Ishikawa (cell line): ENCODE results near the gene PPP1R1C.

ENCODE experiments used
- EP300 ChIP-seq: IDR thresholded peaks from 2 replicates; pipeline ENCODE4 v1.6.1; 2012; ENCODE audit warnings: borderline replicate concordance
- MAX ChIP-seq: IDR thresholded peaks from 2 replicates; pipeline ENCODE4 v1.6.1; 2012
- REST ChIP-seq: IDR thresholded peaks from 2 replicates; pipeline ENCODE4 v1.6.1; 2012; ENCODE audit warnings: low read depth, mild to moderate bottlenecking
- YY1 ChIP-seq: IDR thresholded peaks from 2 replicates; pipeline ENCODE4 v1.6.1; 2012; ENCODE audit warnings: low read depth
- ZBTB7A ChIP-seq: IDR thresholded peaks from 2 replicates; pipeline ENCODE4 v1.6.1; 2012; ENCODE audit warnings: low read depth

GRCh38 chr2:182148344-182148743 is 162.7 kb downstream of the PPP1R1C start:
- no peak for TF ChIP-seq ZBTB7A
- TF ChIP-seq EP300: no peak
- no peak for TF ChIP-seq YY1
- no peak for TF ChIP-seq MAX
- no peak for TF ChIP-seq REST
